CD4-positive, alpha-beta T cell treated with Interleukin-1 beta for 1 hour (primary cell): Measurements from ENCODE around the gene MIEF2.
"Not testable (repeated sequence)": the region's sequence is repeated elsewhere in the genome, so short reads cannot be mapped to it uniquely, and the experiment has no call there.

Experiments
- DNase-seq, 2 donors: peaks; one replicate each; pipeline ENCODE4 v3.0.0-alpha.2; 2020 to 2022

MIEF2 gene

DNA sequence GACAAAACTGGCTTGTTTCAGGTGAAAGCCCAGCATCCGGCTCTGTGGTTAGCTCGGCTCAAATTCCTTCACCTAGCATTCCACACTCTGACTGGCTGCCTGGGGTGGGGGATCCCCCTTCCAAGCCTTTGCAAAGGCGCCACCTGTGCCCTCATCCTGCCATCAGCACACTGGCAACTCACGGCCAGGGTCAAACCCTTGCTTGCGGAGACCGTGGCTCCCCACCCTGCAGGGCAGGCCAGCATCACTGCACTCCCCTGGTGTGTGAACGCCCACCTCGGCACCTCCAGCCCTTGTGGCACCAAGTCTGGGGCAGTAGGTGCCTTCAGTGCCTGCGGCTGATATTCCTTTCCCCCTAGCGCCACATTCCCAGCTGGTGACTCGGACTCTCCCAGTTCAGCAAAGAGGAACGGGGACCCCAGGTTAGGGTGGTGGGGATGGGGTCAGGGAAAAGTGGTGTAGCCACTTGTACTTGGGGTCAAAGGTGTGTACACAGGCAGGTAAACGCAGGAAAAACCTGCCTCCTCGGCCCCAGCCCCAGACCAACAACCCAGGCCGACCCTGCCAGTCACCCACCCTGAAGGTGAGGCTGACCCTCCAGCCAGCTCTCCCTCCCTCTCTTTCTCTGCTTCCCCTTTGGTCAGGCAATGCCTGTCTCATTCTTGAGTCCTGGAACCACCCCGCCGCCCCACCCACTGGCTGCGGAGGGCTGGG lies 3.0 kb upstream of the MIEF2 start:
- peak in 1 of 2 donors; percentile 27 for DNase-seq

DNA sequence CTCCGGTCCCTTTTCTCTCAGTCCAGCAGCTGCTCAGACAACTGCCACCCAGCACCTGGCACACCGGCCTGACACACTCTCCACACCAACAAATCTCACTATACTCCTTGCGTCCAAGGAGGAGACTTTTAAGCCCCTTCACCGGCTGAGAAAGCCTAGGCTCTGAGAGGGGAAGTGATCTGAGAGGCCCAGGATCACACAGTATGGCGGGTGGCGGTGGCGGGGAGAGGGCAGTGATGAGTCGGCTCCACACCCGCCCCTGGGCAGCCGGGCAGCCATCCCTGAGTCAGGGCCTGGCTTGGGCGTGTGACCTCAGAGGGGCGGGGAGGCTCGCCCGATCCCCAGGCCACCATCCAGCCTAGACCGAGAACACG lies 2.5 kb upstream of the MIEF2 start:
- peak; percentile 40 to 68 for DNase-seq

DNA sequence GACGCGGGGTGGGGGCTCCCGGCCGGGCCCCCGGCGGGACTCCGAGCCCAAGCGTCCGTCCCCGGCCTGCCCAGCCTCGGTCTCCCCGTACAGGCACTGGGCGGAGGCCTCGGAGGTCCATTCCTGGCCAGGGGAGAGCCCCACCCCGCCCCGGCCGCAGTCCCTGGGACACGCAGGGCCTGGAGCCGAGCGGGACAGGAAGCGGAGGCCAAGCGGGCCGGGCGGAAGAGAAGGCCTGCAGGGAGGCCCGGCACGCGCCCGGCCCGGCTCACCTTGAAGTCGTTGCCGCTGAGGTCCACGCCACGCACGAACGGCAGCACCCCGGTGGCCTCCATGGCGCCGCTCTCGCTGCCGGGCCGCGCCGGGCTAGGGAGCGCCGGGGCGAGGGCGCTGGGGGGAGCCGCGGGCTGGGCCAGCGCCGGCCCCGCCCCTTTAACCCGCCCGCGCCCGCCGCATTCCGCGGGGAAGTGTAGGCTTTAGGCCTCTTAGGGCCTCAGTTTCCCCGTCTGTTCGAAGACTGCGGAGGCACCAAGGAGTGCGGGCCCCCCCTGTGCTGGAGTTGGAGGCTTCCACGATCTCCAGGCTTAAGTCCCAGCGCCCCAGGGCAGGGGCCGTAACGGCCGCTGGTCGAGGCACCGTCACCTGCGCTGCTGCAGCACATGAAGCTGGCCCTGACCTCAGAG lies 2.0 kb upstream of the MIEF2 start, which contains the start of gene FLII:
TSS of gene FLII (minus strand) at position 383 of the 683 bp plus-strand sequence. CDS start at position 335, 48 bp downstream.
- peak; percentile 46 to 58 for DNase-seq

DNA sequence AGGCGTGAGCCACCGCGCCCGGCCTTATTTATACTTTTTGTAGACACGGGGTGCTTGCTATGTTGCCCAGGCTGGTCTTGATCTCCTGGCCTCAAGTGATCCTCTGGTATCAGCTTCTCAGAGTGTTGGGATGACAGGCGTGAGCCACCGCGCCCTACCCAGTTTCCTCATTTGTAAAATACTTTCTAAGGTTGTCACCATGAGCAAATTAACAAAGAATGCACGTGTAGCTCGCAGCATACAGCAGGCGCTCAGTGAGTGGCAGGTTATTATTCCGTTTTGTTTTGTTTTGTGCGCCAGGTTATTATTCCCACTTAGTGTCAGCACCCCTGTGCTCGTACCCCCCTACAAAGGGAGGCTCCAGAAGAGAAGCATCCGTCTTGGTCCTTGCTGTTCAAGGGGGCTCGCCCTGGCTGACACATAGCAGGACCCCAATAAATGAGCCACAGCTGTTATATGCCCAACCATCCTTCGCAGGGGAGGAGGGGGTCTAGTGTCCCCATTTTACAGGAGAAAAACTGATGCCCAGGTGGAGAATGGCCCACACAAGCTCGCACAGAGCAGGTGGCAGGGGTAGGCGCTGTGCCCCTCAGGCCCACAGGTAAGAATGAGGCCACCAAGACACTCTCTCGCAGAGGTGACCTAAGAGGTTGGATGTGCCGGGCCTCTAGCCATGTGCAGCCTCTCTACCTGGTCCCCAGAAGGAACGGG lies 686 bp upstream of the MIEF2 start:
- DNase-seq: no peak

DNA sequence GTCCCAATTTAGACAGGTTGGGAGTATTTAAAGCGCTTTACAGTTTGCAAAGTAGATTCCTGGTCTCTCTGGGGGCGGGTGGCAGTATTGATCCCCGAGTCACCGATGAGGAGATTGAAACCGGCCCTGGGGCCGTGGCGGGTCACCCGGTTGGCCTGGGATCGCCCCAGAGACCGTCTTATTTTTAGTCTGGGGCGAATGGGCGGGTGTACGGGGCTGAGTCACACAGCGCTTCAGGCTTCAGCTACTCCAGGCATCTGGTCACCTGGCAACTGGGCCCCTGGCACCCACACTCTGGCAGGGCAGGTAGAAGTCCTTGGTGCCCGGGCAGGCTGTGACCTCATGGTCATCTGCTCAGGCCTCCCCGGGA lies 669 bp downstream of the MIEF2 start:
- peak; percentile 17 to 38 for DNase-seq

DNA sequence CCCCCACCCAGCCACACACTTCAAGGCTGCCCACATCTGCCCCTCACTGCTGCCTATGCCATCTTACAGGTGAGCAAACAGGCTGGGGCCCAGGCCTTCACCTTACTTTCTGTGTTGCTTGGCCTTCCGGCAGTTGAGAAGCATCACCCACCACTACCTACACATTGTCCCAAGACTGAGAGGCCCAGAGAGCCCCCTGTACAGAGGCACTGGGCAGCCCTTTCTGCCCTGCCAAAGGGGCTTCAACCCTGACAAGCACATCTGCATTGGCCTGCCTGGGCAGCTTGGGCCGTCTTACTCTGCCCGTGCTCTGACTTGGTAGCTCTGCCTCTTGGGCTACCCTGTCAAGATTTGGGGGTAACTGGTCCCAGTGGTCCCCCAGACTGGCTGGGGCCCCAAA lies 1.2 kb downstream of the MIEF2 start:
- DNase-seq: no peak

DNA sequence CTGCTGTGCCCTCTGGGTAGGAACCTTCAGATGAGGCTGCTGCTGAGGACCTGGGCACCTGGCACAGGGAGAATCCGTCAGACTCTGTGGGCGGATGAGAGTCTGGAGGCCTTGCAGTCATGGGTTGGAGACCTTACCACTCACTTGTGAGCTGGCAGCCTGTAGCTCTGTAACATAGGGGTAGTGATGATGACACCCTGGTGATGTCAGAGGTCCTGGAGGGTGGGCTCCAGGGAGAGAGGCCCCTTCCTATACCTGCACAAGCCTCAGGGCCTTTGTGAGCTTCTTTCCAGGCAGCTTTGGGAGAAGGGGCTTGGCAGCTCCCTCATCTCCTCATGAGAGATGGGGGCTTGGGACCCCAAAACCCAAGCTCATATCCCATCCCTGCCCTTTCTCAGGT lies 1.6 kb downstream of the MIEF2 start:
- no peak for DNase-seq

DNA sequence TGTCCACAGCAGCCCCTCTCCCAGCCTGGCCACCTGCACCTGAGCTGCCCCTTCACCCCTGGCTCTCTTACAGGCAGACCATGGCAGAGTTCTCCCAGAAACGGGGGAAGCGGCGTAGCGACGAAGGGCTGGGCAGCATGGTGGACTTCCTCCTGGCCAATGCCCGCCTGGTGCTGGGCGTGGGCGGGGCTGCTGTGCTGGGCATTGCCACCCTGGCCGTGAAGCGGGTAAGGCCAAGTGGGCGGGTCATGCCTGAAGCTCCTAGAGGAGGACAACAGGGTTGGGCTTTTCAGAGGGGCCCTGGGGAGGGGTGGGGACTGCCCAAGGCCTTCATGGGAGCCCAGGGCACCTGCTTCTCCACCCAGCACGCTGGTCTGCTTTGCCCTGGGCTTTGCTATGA lies 2.2 kb downstream of the MIEF2 start:
- DNase-seq: no peak

DNA sequence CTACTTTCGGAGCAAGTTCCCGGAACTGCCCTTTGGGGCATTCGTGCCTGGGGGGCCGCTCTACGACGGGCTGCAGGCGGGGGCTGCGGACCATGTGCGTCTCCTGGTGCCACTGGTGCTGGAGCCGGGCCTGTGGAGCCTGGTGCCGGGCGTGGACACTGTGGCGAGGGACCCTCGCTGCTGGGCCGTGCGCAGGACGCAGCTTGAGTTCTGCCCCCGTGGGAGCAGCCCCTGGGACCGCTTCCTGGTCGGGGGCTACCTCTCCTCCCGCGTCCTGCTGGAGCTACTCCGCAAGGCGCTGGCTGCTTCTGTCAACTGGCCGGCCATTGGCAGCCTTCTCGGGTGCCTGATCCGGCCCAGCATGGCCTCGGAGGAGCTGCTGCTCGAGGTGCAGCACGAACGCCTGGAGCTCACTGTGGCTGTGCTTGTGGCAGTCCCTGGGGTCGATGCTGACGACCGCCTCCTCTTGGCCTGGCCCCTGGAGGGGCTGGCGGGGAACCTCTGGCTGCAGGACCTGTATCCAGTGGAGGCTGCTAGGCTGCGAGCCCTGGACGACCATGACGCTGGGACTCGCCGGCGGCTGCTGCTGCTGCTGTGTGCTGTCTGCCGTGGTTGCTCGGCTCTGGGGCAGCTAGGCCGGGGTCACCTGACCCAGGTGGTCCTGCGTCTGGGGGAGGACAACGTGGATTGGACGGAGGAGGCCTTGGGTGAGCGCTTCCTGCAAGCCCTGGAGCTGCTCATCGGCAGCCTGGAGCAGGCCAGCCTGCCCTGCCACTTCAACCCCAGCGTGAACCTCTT lies 3.6 kb downstream of the MIEF2 start:
- DNase-seq: no peak

DNA sequence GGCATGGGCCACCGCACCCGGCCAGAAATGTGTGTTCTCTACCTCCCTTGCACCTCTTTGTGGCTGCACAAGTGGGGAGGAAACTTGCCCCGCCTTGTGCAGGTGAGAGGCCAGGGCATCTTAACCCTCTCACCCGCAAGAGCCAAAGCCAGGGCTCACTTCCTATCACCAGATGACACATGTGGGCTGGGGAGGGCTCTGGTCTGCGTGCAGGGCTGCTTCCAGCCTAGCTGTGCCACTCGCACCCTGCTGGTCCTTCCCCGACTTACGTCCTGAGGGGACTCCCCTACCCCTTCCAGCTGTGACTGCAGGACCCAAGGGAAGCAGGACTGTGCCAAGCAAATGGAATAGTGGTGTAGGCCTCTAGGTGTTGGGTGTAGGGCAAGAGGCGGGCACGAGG lies 6.9 kb downstream of the MIEF2 start:
- no peak for DNase-seq

DNA sequence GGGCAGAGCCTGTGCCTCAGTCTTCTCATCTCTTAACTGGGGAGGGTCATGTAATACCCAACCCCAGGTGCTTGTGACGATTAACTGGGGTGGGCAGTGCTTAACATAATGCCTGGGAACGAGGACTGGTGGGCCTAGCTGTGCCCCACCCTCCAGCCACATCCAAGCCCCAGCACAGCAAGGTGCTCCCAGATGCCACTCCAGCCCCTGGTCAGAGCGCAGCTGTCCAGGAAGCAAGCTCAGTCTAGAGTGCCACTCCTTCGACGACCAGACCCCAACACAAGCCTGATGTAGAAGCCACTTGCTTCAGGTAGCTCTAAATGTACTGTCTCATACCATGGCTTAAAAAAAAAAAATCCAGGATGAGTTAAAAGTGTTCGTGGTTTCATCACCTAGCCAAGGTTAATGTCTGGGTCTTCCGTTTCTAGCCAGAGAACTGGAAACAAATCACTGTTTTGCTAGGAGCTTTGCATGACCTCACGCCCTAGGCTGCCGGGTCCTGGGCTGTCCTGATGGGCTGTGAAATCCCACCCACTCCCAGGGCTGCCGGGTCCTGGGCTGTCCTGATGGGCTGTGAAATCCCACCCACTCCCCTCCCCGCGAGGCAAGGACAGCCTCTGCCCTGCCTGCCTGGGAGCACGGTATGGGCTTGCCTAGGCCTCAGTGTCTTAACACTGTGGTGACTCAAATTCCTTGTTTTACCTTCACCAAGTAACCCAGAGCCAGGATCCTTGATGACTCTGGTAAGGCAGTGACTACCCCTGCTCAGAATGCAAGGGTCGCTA lies 7.7 kb downstream of the MIEF2 start:
- no peak for DNase-seq

DNA sequence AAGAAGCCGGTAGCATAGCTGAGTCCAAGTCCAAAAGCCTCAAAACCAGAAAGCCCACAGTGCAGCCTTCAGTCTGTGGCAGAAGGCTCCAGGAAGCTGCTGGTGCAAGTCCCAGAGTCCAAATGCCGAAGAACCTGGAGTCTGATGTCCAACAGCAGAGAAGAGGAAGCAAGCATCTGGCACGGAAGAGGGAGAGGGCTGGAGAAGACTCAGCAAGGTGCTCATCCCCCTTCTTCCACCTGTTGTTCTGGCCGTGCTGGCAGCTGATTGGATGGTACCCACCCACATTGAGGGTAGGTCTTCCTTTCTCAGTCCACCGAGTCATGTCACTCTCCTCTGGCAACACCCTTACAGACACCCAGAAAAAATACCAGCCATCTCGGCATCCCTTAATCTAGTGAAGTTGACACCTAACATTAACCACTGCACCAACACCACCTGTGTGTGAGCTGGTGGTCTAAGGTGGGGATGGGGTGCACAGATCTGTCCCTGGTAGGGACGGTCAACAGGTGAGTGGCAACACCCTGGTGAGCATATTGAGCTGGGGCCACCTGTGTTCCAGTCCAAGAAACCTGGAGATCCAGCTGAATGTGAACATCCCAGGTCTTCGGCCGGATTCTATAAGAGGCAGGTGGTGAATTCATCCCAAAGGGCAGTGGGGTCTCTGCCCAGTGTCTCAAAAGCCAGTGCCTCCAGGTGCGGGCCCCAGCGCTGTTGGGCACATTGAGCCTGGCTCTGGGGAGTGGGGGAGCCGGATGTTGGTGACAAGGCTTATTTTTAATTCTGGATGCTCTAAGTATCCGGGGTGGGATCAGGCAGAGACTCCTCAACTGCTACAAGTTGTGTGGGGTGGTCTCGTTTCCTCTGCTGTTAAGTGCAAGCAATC lies 9.8 kb downstream of the MIEF2 start:
- no peak for DNase-seq

DNA sequence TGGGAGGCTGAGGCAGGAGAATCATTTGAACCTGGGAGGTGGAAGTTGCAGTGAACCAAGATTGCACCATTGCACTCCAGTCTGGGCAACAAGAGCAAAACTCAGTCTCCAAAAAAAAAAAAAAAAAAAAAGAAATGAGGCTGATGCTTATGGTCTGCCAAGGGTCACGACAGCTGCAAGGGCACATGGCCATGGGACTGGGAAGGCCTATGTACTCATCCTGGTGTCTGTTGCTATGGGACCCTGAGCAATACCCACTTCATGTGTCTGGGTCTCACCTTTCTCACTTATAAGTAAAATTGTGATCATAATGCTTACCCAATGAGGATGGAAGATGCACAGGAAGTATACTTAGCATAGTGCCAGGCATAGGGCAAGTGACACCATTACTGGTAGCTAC lies 16.6 kb downstream of the MIEF2 start:
- DNase-seq: no peak

DNA sequence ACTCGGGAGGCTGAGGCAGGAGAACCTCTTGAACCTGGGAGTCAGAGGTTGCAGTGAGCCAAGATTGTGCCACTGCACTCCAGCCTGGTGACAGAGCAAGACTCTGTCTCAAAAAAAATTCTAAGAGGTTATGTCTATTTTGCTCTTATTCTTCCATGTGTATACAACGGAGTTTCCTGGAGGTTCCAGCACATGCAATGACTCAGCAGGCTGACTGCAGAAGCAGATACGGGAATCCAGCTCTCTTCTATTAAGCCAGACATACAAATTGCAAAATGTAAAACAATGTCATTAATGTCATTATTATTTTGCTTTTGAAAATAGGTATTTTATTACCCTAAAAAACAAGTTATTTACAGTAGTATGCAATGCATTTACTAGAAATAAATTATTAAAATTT lies 18.4 kb downstream of the MIEF2 start:
- DNase-seq: no peak

DNA sequence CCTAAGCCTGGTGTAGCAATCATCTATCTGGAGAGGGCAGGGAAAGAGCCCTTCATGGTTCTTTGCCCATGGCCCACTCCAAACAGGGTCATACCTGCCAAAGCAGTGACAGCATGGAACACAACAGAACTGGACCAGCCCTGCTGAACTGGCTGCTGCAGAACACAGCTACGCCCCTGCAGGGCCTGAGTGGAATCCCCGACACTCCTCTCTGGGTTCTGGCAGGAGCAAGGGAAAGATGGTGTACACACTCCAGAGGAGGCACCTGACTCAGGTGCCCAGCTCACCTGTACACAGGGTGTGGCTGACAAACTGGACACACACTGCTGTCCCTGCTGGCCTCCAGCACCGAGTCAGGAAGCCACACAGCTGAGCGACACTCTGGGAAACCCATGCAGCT lies 19.8 kb downstream of the MIEF2 start:
- no peak for DNase-seq

DNA sequence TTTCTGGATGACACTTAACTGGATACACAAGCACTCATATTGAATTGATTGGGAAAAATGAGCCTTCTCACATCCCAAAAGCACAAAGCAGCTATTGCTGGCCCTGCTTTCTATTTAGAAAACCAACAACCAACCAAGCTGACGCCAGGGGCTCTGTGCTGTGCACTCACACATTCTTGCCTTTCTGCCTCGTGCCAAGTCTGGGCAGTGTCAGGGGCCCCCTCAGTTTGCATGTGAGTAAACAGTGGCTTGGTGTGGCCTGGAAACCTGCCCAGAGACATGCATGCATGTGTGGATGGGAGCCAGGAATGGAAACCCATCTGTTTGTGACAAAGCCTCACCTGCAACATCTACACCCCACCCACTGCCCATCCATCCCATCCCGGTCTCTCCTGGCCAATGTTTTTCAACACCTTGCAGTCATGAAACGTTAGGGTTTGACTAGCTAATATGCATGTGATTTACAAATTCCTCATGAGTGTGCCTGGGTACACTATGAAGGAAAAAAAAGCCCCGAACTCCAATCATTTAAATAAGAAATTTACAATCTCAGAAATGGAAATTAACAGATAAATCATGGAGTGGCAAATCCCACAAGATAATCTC lies 20.4 kb downstream of the MIEF2 start:
- DNase-seq: no peak

DNA sequence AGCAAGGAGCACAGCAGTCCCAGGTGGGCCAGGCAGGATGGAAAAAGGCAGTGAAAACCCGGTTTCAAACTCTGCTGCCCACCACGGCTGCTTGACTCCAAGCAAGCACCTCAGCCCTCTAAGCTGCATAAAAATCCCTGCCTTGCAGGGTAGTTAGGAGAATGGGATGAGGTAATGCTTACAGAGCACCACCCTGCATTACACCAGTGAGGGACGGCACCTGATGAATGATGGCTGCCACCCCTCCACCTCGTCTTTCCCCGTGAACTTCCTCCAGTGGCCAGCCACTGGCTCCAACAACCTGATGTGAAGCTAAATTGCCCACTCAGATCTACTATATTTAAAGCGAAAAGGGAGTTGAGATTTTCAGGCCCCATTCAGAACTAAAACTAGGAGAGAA lies 21.3 kb downstream of the MIEF2 start:
- no peak for DNase-seq

DNA sequence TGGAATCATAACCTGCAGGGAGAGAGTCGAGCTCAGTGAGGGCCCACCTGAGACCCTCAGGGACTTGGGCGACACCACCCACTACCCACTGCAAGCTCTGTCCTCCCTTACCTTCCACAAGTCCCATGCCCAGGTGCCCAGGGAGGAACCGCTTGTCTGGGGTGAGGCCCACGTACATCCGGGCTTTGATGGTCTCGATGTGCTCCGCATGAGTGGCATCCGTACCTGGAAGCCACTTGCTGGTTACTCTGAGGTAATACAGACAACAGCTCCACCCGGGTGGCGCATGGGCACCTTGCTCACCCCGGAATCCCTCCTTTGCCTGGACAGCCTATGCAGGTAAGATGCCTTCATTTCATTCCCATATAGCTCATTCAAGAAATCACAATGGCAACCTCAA lies 24.8 kb downstream of the MIEF2 start:
- DNase-seq: no peak

DNA sequence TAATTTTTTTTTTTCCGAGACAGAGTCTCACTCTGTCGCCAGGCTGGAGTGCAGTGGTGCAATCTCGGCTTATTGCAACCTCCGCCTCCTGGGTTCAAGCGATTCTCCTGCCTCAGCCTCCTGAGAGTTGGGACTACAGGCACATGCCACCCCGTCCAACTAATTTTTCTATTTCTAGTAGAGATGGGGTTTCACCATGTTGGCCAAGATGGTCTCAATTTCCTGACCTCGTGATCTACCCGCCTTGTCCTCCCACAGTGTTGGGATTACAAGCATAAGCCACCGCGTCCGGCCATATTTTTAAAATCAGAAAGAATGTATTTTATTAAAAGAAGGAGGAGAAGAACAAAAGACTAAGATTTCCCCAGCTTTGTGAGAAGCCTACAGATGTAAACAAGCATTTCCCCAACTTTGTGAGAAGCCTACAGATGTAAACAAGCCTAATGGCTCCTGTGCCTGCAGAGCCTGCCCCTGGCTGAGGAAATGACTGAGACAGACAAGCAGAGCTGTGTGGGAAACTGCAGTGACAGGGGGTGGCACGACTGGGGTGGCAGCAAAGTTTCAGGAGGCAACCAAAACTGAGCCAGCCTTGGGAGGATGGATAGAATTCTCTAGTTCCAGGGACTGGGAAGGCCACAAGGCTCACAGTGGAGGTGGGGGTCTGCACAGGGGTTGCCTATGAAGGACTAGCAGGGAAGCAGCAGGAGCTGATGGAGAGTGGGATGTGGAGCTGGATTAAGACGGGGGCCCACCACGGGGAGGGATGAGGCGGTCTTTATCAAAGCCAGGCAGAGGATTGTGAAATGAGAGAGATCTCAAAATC lies 31.5 kb downstream of the MIEF2 start:
- DNase-seq: no peak

DNA sequence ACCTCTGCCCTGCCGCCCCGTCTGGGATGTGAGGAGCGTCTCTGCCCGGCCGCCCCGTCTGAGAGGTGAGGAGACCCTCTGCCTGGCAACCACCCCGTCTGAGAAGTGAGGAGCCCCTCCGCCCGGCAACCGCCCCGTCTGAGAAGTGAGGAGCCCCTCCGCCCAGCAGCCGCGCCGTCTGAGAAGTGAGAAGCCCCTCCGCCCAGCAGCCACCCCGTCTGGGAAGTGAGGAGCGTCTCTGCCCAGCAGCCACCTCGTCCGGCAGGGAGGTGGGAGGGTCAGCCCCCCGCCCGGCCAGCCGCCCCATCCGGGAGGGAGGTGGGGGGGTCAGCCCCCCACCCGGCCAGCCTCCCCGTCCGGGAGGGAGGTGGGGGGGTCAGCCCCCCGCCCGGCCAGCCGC lies 37.6 kb downstream of the MIEF2 start:
- not testable (repeated sequence) for DNase-seq
